Endothelial cell of umbilical vein (primary cell): ENCODE measurements around the gene SUPT3H. TPM values are rescaled to one million over a fixed set of nuclear protein-coding genes. Genes with fewer than 3 reads are reported as not detected.

Source experiments
- BruUV-seq: library from RNA; stranded (reverse); fragments of 400-500 nt; replicated peaks from 2 replicates; lab custom pipeline; 2021; lab: Mats Ljungman, UMichigan
- CTCF ChIA-PET: fragments of 300-600, 350-600 bp; sonication (Branson Sonifier 250); formaldehyde crosslinking; loops from one replicate; lab custom pipeline; 2021; ENCODE audit warnings: antibody characterized with exemption, inconsistent platforms; lab: Charles Lee
- POLR2A ChIA-PET: fragments of 300-600, 350-600 bp; sonication (Branson Sonifier 250); formaldehyde crosslinking; loops from one replicate; lab custom pipeline; 2021; ENCODE audit warnings: antibody characterized with exemption, inconsistent platforms; lab: Charles Lee
- DNase-seq: peaks from one replicate; pipeline ENCODE4 v3.0.0-alpha.2; 2011; ENCODE audit warnings: low read depth, low spot score
- FAIRE-seq: peaks from 2 replicates; lab custom pipeline; 2011; peaks lifted over from hg19 to GRCh38; lab: Jason Lieb, UNC
- H2AFZ ChIP-seq: 2 replicates; pipeline ENCODE4 v1.6.0; 2012; ENCODE audit warnings: low read depth, low read length, control low read depth, inconsistent platforms
- H3K27ac ChIP-seq: 2 replicates; pipeline ENCODE4 v1.5.1; 2011; ENCODE audit warnings: low read depth, mild to moderate bottlenecking, control low read depth, low read length, moderate library complexity; ENCODE audit not compliant: insufficient read depth
- H3K27me3 ChIP-seq, 2 experiments: 2 replicates each; pipeline versions ENCODE4 v1.6.0 to v1.6.1; 2011; ENCODE audit warnings: low read length in 2 of 2, mixed read lengths in 1 of 2; ENCODE audit not compliant: control insufficient read depth in 2 of 2, insufficient read depth in 2 of 2
- H3K36me3 ChIP-seq, 2 experiments: 2 replicates in 1 of 2; 3 replicates in 1 of 2; pipeline ENCODE4 v1.5.1; 2011; ENCODE audit warnings: low read length in 2 of 2, mild to moderate bottlenecking in 1 of 2, moderate library complexity in 1 of 2; ENCODE audit not compliant: control insufficient read depth in 2 of 2, insufficient read depth in 2 of 2; ENCODE audit errors: extremely low read depth in 1 of 2
- H3K4me1 ChIP-seq: 3 replicates; pipeline ENCODE4 v1.5.1; 2011; ENCODE audit warnings: mild to moderate bottlenecking, low read length; ENCODE audit not compliant: control insufficient read depth, insufficient read depth; ENCODE audit errors: extremely low read depth
- H3K4me2 ChIP-seq: 2 replicates; pipeline ENCODE4 v1.6.1; 2011; ENCODE audit warnings: low read length, control low read depth, mixed read lengths; ENCODE audit not compliant: insufficient read depth
- H3K4me3 ChIP-seq, 3 experiments: fragments of 200-600 bp in 1 of 3; sonication (generic), shearing (Covaris generic) in 1 of 3; replicated peaks in 1 of 3; 2 replicates each; pipeline ENCODE4 v1.5.1; 2011 to 2016; ENCODE audit warnings: control low read depth in 3 of 3, low read length in 3 of 3, mild to moderate bottlenecking in 2 of 3, inconsistent platforms in 1 of 3, low read depth in 1 of 3, moderate library complexity in 1 of 3; ENCODE audit not compliant: insufficient read depth in 1 of 3
- H3K79me2 ChIP-seq: 2 replicates; pipeline ENCODE4 v1.6.0; 2012; ENCODE audit warnings: low read length, inconsistent platforms; ENCODE audit not compliant: control insufficient read depth, insufficient read depth
- H3K9ac ChIP-seq: replicated peaks from 2 replicates; pipeline ENCODE3; 2011; ENCODE audit warnings: low read length, control low read depth; ENCODE audit not compliant: insufficient read depth; ENCODE audit errors: extremely low read depth
- H3K9me1 ChIP-seq: replicated peaks from 3 replicates; pipeline ENCODE4 v1.6.0; 2011; ENCODE audit warnings: mild to moderate bottlenecking, low read length; ENCODE audit not compliant: control insufficient read depth, insufficient read depth; ENCODE audit errors: extremely low read depth
- H3K9me3 ChIP-seq: replicated peaks from 2 replicates; pipeline ENCODE4 v1.5.1; 2012; ENCODE audit warnings: low read length, inconsistent platforms; ENCODE audit not compliant: control insufficient read depth, insufficient read depth
- H4K20me1 ChIP-seq: replicated peaks from 2 replicates; pipeline ENCODE3; 2011; ENCODE audit warnings: mild to moderate bottlenecking, low read length; ENCODE audit not compliant: control insufficient read depth, insufficient read depth; ENCODE audit errors: extremely low read depth
- CTCF ChIP-seq, 2 donors: IDR thresholded peaks; 1 replicate in 1 of 2; 2 replicates in 1 of 2; pipeline ENCODE4 v1.5.1; 2011; ENCODE audit warnings: low read length in 2 of 2, mild to moderate bottlenecking in 2 of 2, moderate library complexity in 2 of 2, control low read depth in 1 of 2, inconsistent platforms in 1 of 2, low read depth in 1 of 2; ENCODE audit not compliant: insufficient read depth in 1 of 2; ENCODE audit errors: extremely low read depth in 1 of 2
- EZH2 ChIP-seq: IDR thresholded peaks from 2 replicates; pipeline ENCODE4 v1.6.1; 2012; ENCODE audit warnings: borderline replicate concordance, low read depth, mild to moderate bottlenecking, moderate library complexity, low read length, inconsistent platforms; ENCODE audit not compliant: severe bottlenecking
- FOS ChIP-seq: IDR thresholded peaks from 2 replicates; pipeline ENCODE4 v1.6.1; 2011; ENCODE audit warnings: mild to moderate bottlenecking, low read length, moderate library complexity, borderline replicate concordance; ENCODE audit not compliant: insufficient read depth
- GATA2 ChIP-seq: IDR thresholded peaks from 2 replicates; pipeline ENCODE4 v1.7.0; 2011; ENCODE audit warnings: low read depth, mild to moderate bottlenecking, moderate library complexity, mixed read lengths, low read length; ENCODE audit not compliant: insufficient read length, insufficient read depth
- JUN ChIP-seq: IDR thresholded peaks from 2 replicates; pipeline ENCODE4 v1.6.1; 2011; ENCODE audit warnings: borderline replicate concordance, low read depth; ENCODE audit not compliant: insufficient read length, insufficient read depth
- MAX ChIP-seq: IDR thresholded peaks from 2 replicates; pipeline ENCODE4 v1.6.1; 2011; ENCODE audit not compliant: insufficient read depth, insufficient read length
- MYC ChIP-seq: IDR thresholded peaks from one replicate; pipeline ENCODE4 v1.6.1; 2011; ENCODE audit warnings: mild to moderate bottlenecking, low read depth, low read length
- POLR2A ChIP-seq: IDR thresholded peaks from 2 replicates; pipeline ENCODE4 v1.6.1; 2012; ENCODE audit warnings: low read depth, mild to moderate bottlenecking, control low read depth, low read length
- POLR2AphosphoS5 ChIP-seq: IDR thresholded peaks from 2 replicates; pipeline ENCODE4 v1.6.1; 2012; ENCODE audit warnings: low read depth, mild to moderate bottlenecking, control low read depth, low read length, moderate library complexity; ENCODE audit not compliant: insufficient read depth
- dilution Hi-C: fragments of 300-500 bp; cut with MboI; formaldehyde crosslinking; loops from one replicate; pipeline ENCODE4 v1.15.0; 2019; ENCODE audit warnings: low sequenced_read_pairs; ENCODE audit not compliant: extremely low pct_ligation_motif_present
- intact Hi-C: fragments of 100-400 bp; cut with micrococcal nuclease; formaldehyde crosslinking; loops from one replicate; pipeline ENCODE4 v1.10.0; 2022
- polyA plus RNA-seq, 4 experiments: library from polyadenylated mRNA; depleted of rRNA in 3 of 4; stranded (reverse) in 3 of 4; unstranded in 1 of 4; fragments of >200 nt; gene quantifications; 2 replicates each; pipeline versions ENCODE4 v1.2.1 to v1.2.3, GENCODE V29; 2011 to 2012; ENCODE audit warnings: missing spikeins in 1 of 4
- total RNA-seq: library from RNA; stranded (reverse); gene quantifications from 2 replicates; pipeline ENCODE4 v1.2.3, GENCODE V29; 2021

SUPT3H gene
- total and polyA plus RNA-seq, 2 donors (not counting 3 experiments of a cell fraction or from before 2014, with no cell fraction given): 8.3 to 9.8 TPM

GRCh38 chr6:45222380-45222779 lies 155.4 kb downstream of the SUPT3H start:
- ChIA-PET POLR2A (no interaction called here), CTCF (no interaction called here)
- H3K79me2 ChIP-seq: no peaks in the 10 kb centered on the region
- H3K9ac ChIP-seq: no peak overlapping the region
- no peak overlapping the region for H3K4me2 ChIP-seq
- dilution Hi-C loops (no loop called here), intact Hi-C loops (no loop called here)
- no peaks in the 10 kb centered on the region for H3K4me1 ChIP-seq
- no peaks in the 10 kb centered on the region for H4K20me1 ChIP-seq
- no peak for DNase-seq
- FAIRE-seq: no peak
- H3K4me3 ChIP-seq: no peak overlapping the region
- TF ChIP-seq MYC (no peak), JUN (no peak)
- H3K36me3 ChIP-seq: no peaks in the 10 kb centered on the region
- no peak overlapping the region for H3K27ac ChIP-seq
- H3K9me3 ChIP-seq: no peaks in the 10 kb centered on the region
- H2AFZ ChIP-seq: no peak overlapping the region
- no peaks in the 10 kb centered on the region for H3K27me3 ChIP-seq
- H3K9me1 ChIP-seq: no peaks in the 10 kb centered on the region
- no TSS peak for BruUV-seq

- FAIRE-seq: no peak
- H3K36me3 ChIP-seq: no peaks in the 10 kb centered on the region
- H3K9me1 ChIP-seq: no peaks in the 10 kb centered on the region
- H4K20me1 ChIP-seq: no peaks in the 10 kb centered on the region
- ChIA-PET CTCF (interaction anchor here (1.3 kb wide), 1 partner anchor 34 kb away, joined by 4 read pairs; no protein-coding TSS in a partner anchor), POLR2A (no interaction called here)
- TF ChIP-seq POLR2AphosphoS5 (no peak), EZH2 (no peak), MAX (no peak), CTCF (IDR thresholded peaks at IDR 0.05; ENCODE audit: extremely low read depth in 1 of 2, insufficient read depth in 1 of 2, low read depth in 1 of 2, low read length in 2 of 2) (no peak), JUN (no peak), FOS (no peak), POLR2A (no peak), GATA2 (no peak), MYC (no peak)
- DNase-seq: no peak
- H3K4me3 ChIP-seq: no peak overlapping the region
- no peaks in the 10 kb centered on the region for H3K79me2 ChIP-seq
- H3K27me3 ChIP-seq: no peaks in the 10 kb centered on the region
- intact Hi-C loops: no loop called here
- H3K27ac ChIP-seq: no peak overlapping the region
- no peaks in the 10 kb centered on the region for H3K9me3 ChIP-seq
- H2AFZ ChIP-seq: no peak overlapping the region
- H3K9ac ChIP-seq: no peak overlapping the region
- BruUV-seq: no TSS peak
- no peaks in the 10 kb centered on the region for H3K4me1 ChIP-seq
- dilution Hi-C loops: no loop called here
- H3K4me2 ChIP-seq: no peak overlapping the region
Measured at GRCh38 chr6:45215759-45216158, 162.0 kb downstream of the SUPT3H start.
